HG02981 (cell line): ENCODE measurements around the gene DNAH14.
"Not testable (repeated sequence)": the region's sequence is repeated elsewhere in the genome, so short reads cannot be mapped to it uniquely, and the experiment has no call there.

ENCODE experiments used
- ATAC-seq: cut with Tn5 transposase; IDR thresholded peaks from one replicate; pipeline ENCODE4 v1.9.1; 2021; ENCODE audit warnings: mild to moderate bottlenecking, moderate library complexity; ENCODE audit not compliant: unreplicated experiment

The DNAH14 gene

GRCh38 chr1:225335098-225335778 lies 405.8 kb downstream of the DNAH14 start:
- ATAC-seq: not testable (repeated sequence)

- ATAC-seq: no peak
Observed at GRCh38 chr1:225338545-225338944, 409.1 kb downstream of the DNAH14 start.

- ATAC-seq: no peak
Observed at GRCh38 chr1:225341642-225342041, 412.2 kb downstream of the DNAH14 start.

GRCh38 chr1:225342695-225343094 lies 413.2 kb downstream of the DNAH14 start:
- ATAC-seq: no peak

- ATAC-seq: no peak
Observed at GRCh38 chr1:225343618-225344017, 414.1 kb downstream of the DNAH14 start.

- no peak for ATAC-seq
Observed at GRCh38 chr1:225347123-225347683, 417.7 kb downstream of the DNAH14 start.

GRCh38 chr1:225348400-225348799 lies 418.9 kb downstream of the DNAH14 start:
- ATAC-seq: no peak

GRCh38 chr1:225349826-225350225 lies 420.4 kb downstream of the DNAH14 start:
- ATAC-seq: no peak

- no peak for ATAC-seq
Observed at GRCh38 chr1:225350872-225351271, 421.4 kb downstream of the DNAH14 start.

- no peak for ATAC-seq
Observed at GRCh38 chr1:225354906-225355305, 425.4 kb downstream of the DNAH14 start.

GRCh38 chr1:225355863-225356262 lies 426.4 kb downstream of the DNAH14 start:
- ATAC-seq: no peak

- ATAC-seq: no peak
Observed at GRCh38 chr1:225360119-225360518, 430.6 kb downstream of the DNAH14 start.

- no peak for ATAC-seq
Observed at GRCh38 chr1:225361176-225361575, 431.7 kb downstream of the DNAH14 start.

- no peak for ATAC-seq
Observed at GRCh38 chr1:225362805-225363204, 433.3 kb downstream of the DNAH14 start.

GRCh38 chr1:225364439-225364838 lies 435.0 kb downstream of the DNAH14 start:
- no peak for ATAC-seq

GRCh38 chr1:225366018-225366417 lies 436.5 kb downstream of the DNAH14 start:
- ATAC-seq: no peak

- ATAC-seq: no peak
Observed at GRCh38 chr1:225366552-225366951, 437.1 kb downstream of the DNAH14 start.

- ATAC-seq: no peak
Observed at GRCh38 chr1:225368036-225368552, 438.6 kb downstream of the DNAH14 start.

- ATAC-seq: no peak
Observed at GRCh38 chr1:225371366-225372010, 442.0 kb downstream of the DNAH14 start.

- ATAC-seq: no peak
Observed at GRCh38 chr1:225373155-225373554, 443.7 kb downstream of the DNAH14 start.

GRCh38 chr1:225374996-225375395 lies 445.5 kb downstream of the DNAH14 start:
- no peak for ATAC-seq

- ATAC-seq: no peak
Observed at GRCh38 chr1:225378880-225379279, 449.4 kb downstream of the DNAH14 start.
